B cell (primary cell): Measurements from ENCODE around the gene ZBTB24. TPM values are rescaled to one million over a fixed set of nuclear protein-coding genes. Genes with fewer than 3 reads are reported as not detected.

Experiments
- ATAC-seq: fragments of 200-7000 bp; cut with Tn5 transposase; one replicate; pipeline ENCODE4 v1.10.0; 2021; ENCODE audit warnings: low read depth, mild to moderate bottlenecking, moderate number of reproducible peaks, moderate library complexity
- CTCF ChIA-PET: fragments of 350-600 bp; sonication (Branson Sonifier 250); formaldehyde crosslinking; loops from one replicate; lab custom pipeline; 2021; ENCODE audit warnings: antibody characterized with exemption, inconsistent platforms; lab: Charles Lee
- POLR2A ChIA-PET: fragments of 350-600 bp; sonication (Branson Sonifier 250); formaldehyde crosslinking; loops from one replicate; lab custom pipeline; 2021; ENCODE audit warnings: antibody characterized with exemption; lab: Charles Lee
- DNase-seq: peaks from one replicate; pipeline ENCODE4 v3.0.0; 2013
- H2AFZ ChIP-seq: 2 replicates; pipeline ENCODE4 v1.6.1; 2012; ENCODE audit warnings: mild to moderate bottlenecking, low read depth, low read length; ENCODE audit not compliant: insufficient read depth, poor library complexity, severe bottlenecking
- H3K27ac ChIP-seq, 2 donors: 1 replicate in 1 of 2; 2 replicates in 1 of 2; pipeline ENCODE4 v1.5.1; 2012 to 2013; ENCODE audit warnings: low read length in 2 of 2, mild to moderate bottlenecking in 2 of 2, moderate library complexity in 1 of 2
- H3K27me3 ChIP-seq, 4 experiments: fragments of 200-600 bp in 1 of 4; sonication (generic) in 1 of 4; replicated peaks in 1 of 4; 1 replicate in 2 of 4; 2 replicates in 2 of 4; pipeline versions ENCODE4 v1.6.1 to v1.7.0; 2013 to 2016; ENCODE audit warnings: low read length in 3 of 4, mild to moderate bottlenecking in 2 of 4, mixed read lengths in 1 of 4, moderate library complexity in 1 of 4; ENCODE audit not compliant: insufficient read depth in 4 of 4, control insufficient read depth in 3 of 4; ENCODE audit errors: control extremely low read depth in 1 of 4
- H3K36me3 ChIP-seq, 2 experiments: replicated peaks in 1 of 2; 1 replicate in 1 of 2; 2 replicates in 1 of 2; pipeline versions ENCODE4 v1.6.1 to v1.7.1; 2013; ENCODE audit warnings: low read length in 1 of 2; ENCODE audit not compliant: insufficient read depth in 2 of 2, control insufficient read depth in 1 of 2; ENCODE audit errors: control extremely low read depth in 1 of 2, extremely low read depth in 1 of 2
- H3K4me1 ChIP-seq, 2 donors: fragments of 200-600 bp in 1 of 2; sonication (generic) in 1 of 2; 1 replicate in 1 of 2; 2 replicates in 1 of 2; pipeline versions ENCODE4 v1.5.1 to v1.6.1; 2013 to 2017; ENCODE audit warnings: low read length in 2 of 2; ENCODE audit not compliant: control insufficient read depth in 2 of 2, insufficient read depth in 2 of 2
- H3K4me2 ChIP-seq: replicated peaks from 2 replicates; pipeline ENCODE3; 2012; ENCODE audit warnings: mild to moderate bottlenecking, low read depth, low read length; ENCODE audit not compliant: poor library complexity, severe bottlenecking
- H3K4me3 ChIP-seq, 5 experiments: fragments of 200-600 bp in 1 of 5; sonication (generic) in 1 of 5; 1 replicate in 3 of 5; 2 replicates in 2 of 5; pipeline versions ENCODE4 v1.5.1 to v1.7.0; 2011 to 2016; ENCODE audit warnings: low read length in 4 of 5, mild to moderate bottlenecking in 4 of 5, low read depth in 2 of 5, control low read depth in 1 of 5, moderate library complexity in 1 of 5; ENCODE audit not compliant: insufficient read depth in 1 of 5; ENCODE audit errors: control extremely low read depth in 1 of 5, extremely low read depth in 1 of 5
- H3K79me2 ChIP-seq: fragments of 200-600 bp; sonication (generic); one replicate; pipeline ENCODE4 v1.6.0; 2016; ENCODE audit warnings: low read length; ENCODE audit not compliant: control insufficient read depth, insufficient read depth
- H3K9ac ChIP-seq: fragments of 200-600 bp; sonication (generic); 2 replicates; pipeline ENCODE4 v1.6.1; 2017; ENCODE audit warnings: mild to moderate bottlenecking, low read length, moderate library complexity
- H3K9me3 ChIP-seq, 3 donors: one replicate each; pipeline versions ENCODE4 v1.6.1 to v1.7.1; 2013; ENCODE audit warnings: low read length in 2 of 3; ENCODE audit not compliant: control insufficient read depth in 2 of 3, insufficient read depth in 1 of 3; ENCODE audit errors: control extremely low read depth in 1 of 3
- H4K20me1 ChIP-seq: 2 replicates; pipeline ENCODE4 v1.6.0; 2012; ENCODE audit warnings: mild to moderate bottlenecking, low read length; ENCODE audit not compliant: insufficient read depth, control insufficient read depth, poor library complexity, severe bottlenecking
- H3K27ac Mint-ChIP-seq: one replicate; pipeline ENCODE4 v1.8.0; 2021; ENCODE audit warnings: mixed read lengths
- H3K27me3 Mint-ChIP-seq: one replicate; pipeline ENCODE4 v1.8.0; 2021; ENCODE audit warnings: mixed read lengths
- H3K4me1 Mint-ChIP-seq: one replicate; pipeline ENCODE4 v1.8.0; 2021; ENCODE audit warnings: mixed read lengths
- H3K4me3 Mint-ChIP-seq: one replicate; pipeline ENCODE4 v1.8.0; 2021; ENCODE audit warnings: mixed read lengths
- H3K9me3 Mint-ChIP-seq: one replicate; pipeline ENCODE4 v1.8.0; 2022; ENCODE audit warnings: mixed read lengths; ENCODE audit not compliant: insufficient read depth
- EZH2 ChIP-seq: IDR thresholded peaks from 2 replicates; pipeline ENCODE4 v1.6.1; 2012; ENCODE audit warnings: borderline replicate concordance, low read depth, mild to moderate bottlenecking, moderate library complexity, low read length; ENCODE audit not compliant: insufficient read depth, poor library complexity, severe bottlenecking
- WGBS: methylation state at CpG from one replicate; pipeline ENCODE4 v1.1.5; 2013; ENCODE audit warnings: missing lambda C conversion rate; ENCODE audit not compliant: insufficient coverage; 5-methylcytosine and 5-hydroxymethylcytosine counted together
- intact Hi-C: fragments of 100-400 bp; cut with micrococcal nuclease; formaldehyde crosslinking; loops from one replicate; pipeline ENCODE4 v1.10.0; 2022
- polyA plus RNA-seq: library from polyadenylated mRNA; depleted of rRNA; stranded (reverse); fragments of >200 nt; gene quantifications from 2 replicates; pipeline ENCODE4 v1.2.3, GENCODE V29; 2012
- total RNA-seq, 2 donors: library from RNA; stranded (reverse); fragments of 120-200 nt in 1 of 2; gene quantifications; 1 replicate in 1 of 2; 2 replicates in 1 of 2; pipeline versions ENCODE4 v1.2.3 to v1.2.4, GENCODE V29; 2013 to 2022
- TF ChIP-seq, protein P1 (sequence below): fragments of 200-600 bp; IDR thresholded peaks from one replicate; pipeline ENCODE4 v1.8.0; 2022; ENCODE audit warnings: antibody characterized with exemption, mild to moderate bottlenecking

The ZBTB24 gene
- total and polyA plus RNA-seq, 2 donors (not counting 1 experiment from before 2014, with no cell fraction given) = 10.6 to 31.4 TPM

GRCh38 chr6:109446072-109446471 lies 36.9 kb downstream of the ZBTB24 start:
- ATAC-seq (no peak), DNase-seq (peak; percentile 32)
- H3K27ac Mint-ChIP-seq = peak overlapping the region; percentile 67
- WGBS = 95% methylated on average over 13 of the region's 15 CpGs
- Histone ChIP-seq H3K27me3 (no peaks in the 10 kb centered on the region), H2AFZ (no peak overlapping the region), H4K20me1 (peaks cover 28% of the 10 kb centered on the region), H3K27ac (no peak overlapping the region), H3K79me2 (peaks cover 18% of the 10 kb centered on the region), H3K4me2 (no peak overlapping the region), H3K9ac (no peak overlapping the region), H3K36me3 (peaks cover 0 to 56% of the 10 kb centered on the region in 2 experiments), H3K4me3 (no peak overlapping the region), H3K9me3 (no peaks in the 10 kb centered on the region), H3K4me1 (peaks cover 51 to 61% of the 10 kb centered on the region in 2 donors)
- H3K4me3 Mint-ChIP-seq = no peak overlapping the region
- TF ChIP-seq, protein P1, sequence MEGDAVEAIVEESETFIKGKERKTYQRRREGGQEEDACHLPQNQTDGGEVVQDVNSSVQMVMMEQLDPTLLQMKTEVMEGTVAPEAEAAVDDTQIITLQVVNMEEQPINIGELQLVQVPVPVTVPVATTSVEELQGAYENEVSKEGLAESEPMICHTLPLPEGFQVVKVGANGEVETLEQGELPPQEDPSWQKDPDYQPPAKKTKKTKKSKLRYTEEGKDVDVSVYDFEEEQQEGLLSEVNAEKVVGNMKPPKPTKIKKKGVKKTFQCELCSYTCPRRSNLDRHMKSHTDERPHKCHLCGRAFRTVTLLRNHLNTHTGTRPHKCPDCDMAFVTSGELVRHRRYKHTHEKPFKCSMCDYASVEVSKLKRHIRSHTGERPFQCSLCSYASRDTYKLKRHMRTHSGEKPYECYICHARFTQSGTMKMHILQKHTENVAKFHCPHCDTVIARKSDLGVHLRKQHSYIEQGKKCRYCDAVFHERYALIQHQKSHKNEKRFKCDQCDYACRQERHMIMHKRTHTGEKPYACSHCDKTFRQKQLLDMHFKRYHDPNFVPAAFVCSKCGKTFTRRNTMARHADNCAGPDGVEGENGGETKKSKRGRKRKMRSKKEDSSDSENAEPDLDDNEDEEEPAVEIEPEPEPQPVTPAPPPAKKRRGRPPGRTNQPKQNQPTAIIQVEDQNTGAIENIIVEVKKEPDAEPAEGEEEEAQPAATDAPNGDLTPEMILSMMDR = no peak
- ChIA-PET CTCF (interaction anchor here (1.1 to 2.8 kb wide), 2 partner anchors 9 kb away, joined by 3 to 12 read pairs; partner anchors contain the start of gene MICAL1), POLR2A (interaction anchor here (3.6 kb wide), 1 partner anchor 8 kb away, joined by 26 read pairs; the partner anchor contains the start of gene MICAL1)
- intact Hi-C loops = no loop called here
- no peaks in the 10 kb centered on the region for H3K9me3 Mint-ChIP-seq
- H3K4me1 Mint-ChIP-seq = peaks cover 68% of the 10 kb centered on the region
- H3K27me3 Mint-ChIP-seq = no peaks in the 10 kb centered on the region

DNA sequence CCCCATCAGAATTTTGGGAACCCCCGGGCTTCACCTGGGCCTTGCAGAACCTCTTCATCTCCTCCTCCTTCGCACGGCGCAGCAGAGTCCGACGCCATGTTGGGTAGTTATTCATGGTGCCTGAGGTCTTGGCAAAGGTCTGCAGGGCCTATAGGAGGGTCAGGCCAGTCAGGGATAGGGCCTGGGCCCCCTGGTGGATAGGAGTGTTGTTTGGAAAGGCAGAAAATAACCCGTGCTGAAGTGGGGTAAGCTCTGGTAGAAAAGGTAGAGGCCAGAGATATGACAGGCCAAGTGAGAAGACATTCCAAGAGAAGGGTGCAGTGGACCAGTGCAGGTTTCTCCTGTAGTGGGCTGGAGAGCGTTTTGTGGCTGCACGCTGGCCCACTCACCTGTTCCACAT lies 37.6 kb downstream of the ZBTB24 start:
- Histone ChIP-seq H3K4me1 (peaks cover 44 to 54% of the 10 kb centered on the region in 2 donors), H4K20me1 (peaks cover 28% of the 10 kb centered on the region), H3K36me3 (peaks cover 0 to 56% of the 10 kb centered on the region in 2 experiments), H3K4me2 (no peak overlapping the region), H3K79me2 (peaks cover 23% of the 10 kb centered on the region), H3K4me3 (no peak overlapping the region), H3K9ac (no peak overlapping the region), H3K27ac (peak overlapping the region in 1 of 2 donors; percentile 7), H3K9me3 (no peaks in the 10 kb centered on the region), H2AFZ (no peak overlapping the region), H3K27me3 (no peaks in the 10 kb centered on the region)
- no peak for TF ChIP-seq EZH2
- TF ChIP-seq, protein P1 = no peak
- peaks cover 63% of the 10 kb centered on the region for H3K4me1 Mint-ChIP-seq
- CTCF ChIA-PET = interaction anchor here (1.1 to 2.8 kb wide), 4 partner anchors 9 to 34 kb away, joined by 3 to 12 read pairs (median 3); partner anchors contain the start of gene MICAL1
- 89% methylated on average over 7 of the region's 9 CpGs for WGBS
- DNase-seq = no peak
- ATAC-seq = no peak
- no peaks in the 10 kb centered on the region for H3K27me3 Mint-ChIP-seq
- no peak overlapping the region for H3K4me3 Mint-ChIP-seq
- H3K27ac Mint-ChIP-seq = peak overlapping the region; percentile 61
- POLR2A ChIA-PET = interaction anchor here (3.6 kb wide), 1 partner anchor 9 kb away, joined by 26 read pairs; the partner anchor contains the start of gene MICAL1
- no peaks in the 10 kb centered on the region for H3K9me3 Mint-ChIP-seq
- intact Hi-C loops = no loop called here
